ENCODE results near the gene ARV1. TPM values are rescaled to one million over a fixed set of nuclear protein-coding genes. Genes with fewer than 3 reads are reported as not detected.

Gene ARV1
- total and polyA plus RNA-seq, 2 experiments from 2014 or later: 10.4 to 20.0 TPM

DNA sequence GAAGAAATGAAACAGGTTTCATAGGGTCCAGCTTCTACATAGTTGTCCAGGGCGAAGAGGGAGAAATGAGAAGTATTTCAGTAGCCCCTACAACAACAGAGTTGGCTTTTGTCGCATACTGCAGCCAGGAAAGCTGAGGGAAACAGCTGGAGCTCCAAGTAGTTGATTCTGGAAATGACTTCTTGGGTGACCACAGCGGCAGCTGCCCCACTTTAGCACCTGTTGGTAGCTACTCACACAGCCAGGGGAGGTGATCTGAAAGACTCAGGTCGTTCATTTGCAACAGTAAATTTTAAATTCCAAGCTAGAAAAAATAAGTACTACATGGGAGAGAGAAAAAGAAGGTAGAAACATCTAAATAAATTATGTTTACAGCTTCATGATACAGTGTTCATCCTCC is 2.5 kb upstream of the ARV1 start:
- Mint-ChIP-seq H3K4me3 (no peak overlapping the region), H3K4me1 (peaks cover 13% of the 10 kb centered on the region), H3K36me3 (ENCODE audit: low read depth) (no peaks in the 10 kb centered on the region; the same call in 2 of the 3 replicates), H3K9me3 (no peaks in the 10 kb centered on the region), H3K27me3 (ENCODE audit: insufficient read depth, low read depth, poor library complexity) (peaks cover 6% of the 10 kb centered on the region), H3K27ac (no peak overlapping the region)
- no peaks in the 10 kb centered on the region for H3F3A ChIP-seq (replicated peaks; ENCODE audit: low read depth)
- H3K27me3 ChIP-seq (ENCODE audit: insufficient read depth): peaks cover 39% of the 10 kb centered on the region
- H3K4me2 ChIP-seq: no peak overlapping the region
- H4K20me1 ChIP-seq (replicated peaks; ENCODE audit: insufficient read depth): peaks cover 36% of the 10 kb centered on the region
- TF ChIP-seq, protein P1, sequence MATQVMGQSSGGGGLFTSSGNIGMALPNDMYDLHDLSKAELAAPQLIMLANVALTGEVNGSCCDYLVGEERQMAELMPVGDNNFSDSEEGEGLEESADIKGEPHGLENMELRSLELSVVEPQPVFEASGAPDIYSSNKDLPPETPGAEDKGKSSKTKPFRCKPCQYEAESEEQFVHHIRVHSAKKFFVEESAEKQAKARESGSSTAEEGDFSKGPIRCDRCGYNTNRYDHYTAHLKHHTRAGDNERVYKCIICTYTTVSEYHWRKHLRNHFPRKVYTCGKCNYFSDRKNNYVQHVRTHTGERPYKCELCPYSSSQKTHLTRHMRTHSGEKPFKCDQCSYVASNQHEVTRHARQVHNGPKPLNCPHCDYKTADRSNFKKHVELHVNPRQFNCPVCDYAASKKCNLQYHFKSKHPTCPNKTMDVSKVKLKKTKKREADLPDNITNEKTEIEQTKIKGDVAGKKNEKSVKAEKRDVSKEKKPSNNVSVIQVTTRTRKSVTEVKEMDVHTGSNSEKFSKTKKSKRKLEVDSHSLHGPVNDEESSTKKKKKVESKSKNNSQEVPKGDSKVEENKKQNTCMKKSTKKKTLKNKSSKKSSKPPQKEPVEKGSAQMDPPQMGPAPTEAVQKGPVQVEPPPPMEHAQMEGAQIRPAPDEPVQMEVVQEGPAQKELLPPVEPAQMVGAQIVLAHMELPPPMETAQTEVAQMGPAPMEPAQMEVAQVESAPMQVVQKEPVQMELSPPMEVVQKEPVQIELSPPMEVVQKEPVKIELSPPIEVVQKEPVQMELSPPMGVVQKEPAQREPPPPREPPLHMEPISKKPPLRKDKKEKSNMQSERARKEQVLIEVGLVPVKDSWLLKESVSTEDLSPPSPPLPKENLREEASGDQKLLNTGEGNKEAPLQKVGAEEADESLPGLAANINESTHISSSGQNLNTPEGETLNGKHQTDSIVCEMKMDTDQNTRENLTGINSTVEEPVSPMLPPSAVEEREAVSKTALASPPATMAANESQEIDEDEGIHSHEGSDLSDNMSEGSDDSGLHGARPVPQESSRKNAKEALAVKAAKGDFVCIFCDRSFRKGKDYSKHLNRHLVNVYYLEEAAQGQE (IDR thresholded peaks at IDR 0.05; ENCODE audit: unreplicated experiment): no peak
- TF ChIP-seq ZNF331 (CRISPR knock-in tag; IDR thresholded peaks at IDR 0.05; ENCODE audit: low read depth) (no peak), ZNF114 (CRISPR knock-in tag; IDR thresholded peaks at IDR 0.05) (no peak), STAT1 (IDR thresholded peaks at IDR 0.05; ENCODE audit: unreplicated experiment) (no peak), EZH2 (IDR thresholded peaks at IDR 0.05; ENCODE audit: low read depth, unreplicated experiment) (no peak), POLR2AphosphoS5 (IDR thresholded peaks at IDR 0.05; ENCODE audit: low read depth) (no peak), NANOG (IDR thresholded peaks at IDR 0.05; ENCODE audit: borderline replicate concordance) (no peak), CTCF (conservative IDR thresholded peaks at IDR 0.05; ENCODE audit: low read depth in 2 of 2) (no peak), CREB1 (CRISPR knock-in tag; IDR thresholded peaks at IDR 0.05; ENCODE audit: low read depth) (no peak)
- TF ChIP-seq, protein P2, sequence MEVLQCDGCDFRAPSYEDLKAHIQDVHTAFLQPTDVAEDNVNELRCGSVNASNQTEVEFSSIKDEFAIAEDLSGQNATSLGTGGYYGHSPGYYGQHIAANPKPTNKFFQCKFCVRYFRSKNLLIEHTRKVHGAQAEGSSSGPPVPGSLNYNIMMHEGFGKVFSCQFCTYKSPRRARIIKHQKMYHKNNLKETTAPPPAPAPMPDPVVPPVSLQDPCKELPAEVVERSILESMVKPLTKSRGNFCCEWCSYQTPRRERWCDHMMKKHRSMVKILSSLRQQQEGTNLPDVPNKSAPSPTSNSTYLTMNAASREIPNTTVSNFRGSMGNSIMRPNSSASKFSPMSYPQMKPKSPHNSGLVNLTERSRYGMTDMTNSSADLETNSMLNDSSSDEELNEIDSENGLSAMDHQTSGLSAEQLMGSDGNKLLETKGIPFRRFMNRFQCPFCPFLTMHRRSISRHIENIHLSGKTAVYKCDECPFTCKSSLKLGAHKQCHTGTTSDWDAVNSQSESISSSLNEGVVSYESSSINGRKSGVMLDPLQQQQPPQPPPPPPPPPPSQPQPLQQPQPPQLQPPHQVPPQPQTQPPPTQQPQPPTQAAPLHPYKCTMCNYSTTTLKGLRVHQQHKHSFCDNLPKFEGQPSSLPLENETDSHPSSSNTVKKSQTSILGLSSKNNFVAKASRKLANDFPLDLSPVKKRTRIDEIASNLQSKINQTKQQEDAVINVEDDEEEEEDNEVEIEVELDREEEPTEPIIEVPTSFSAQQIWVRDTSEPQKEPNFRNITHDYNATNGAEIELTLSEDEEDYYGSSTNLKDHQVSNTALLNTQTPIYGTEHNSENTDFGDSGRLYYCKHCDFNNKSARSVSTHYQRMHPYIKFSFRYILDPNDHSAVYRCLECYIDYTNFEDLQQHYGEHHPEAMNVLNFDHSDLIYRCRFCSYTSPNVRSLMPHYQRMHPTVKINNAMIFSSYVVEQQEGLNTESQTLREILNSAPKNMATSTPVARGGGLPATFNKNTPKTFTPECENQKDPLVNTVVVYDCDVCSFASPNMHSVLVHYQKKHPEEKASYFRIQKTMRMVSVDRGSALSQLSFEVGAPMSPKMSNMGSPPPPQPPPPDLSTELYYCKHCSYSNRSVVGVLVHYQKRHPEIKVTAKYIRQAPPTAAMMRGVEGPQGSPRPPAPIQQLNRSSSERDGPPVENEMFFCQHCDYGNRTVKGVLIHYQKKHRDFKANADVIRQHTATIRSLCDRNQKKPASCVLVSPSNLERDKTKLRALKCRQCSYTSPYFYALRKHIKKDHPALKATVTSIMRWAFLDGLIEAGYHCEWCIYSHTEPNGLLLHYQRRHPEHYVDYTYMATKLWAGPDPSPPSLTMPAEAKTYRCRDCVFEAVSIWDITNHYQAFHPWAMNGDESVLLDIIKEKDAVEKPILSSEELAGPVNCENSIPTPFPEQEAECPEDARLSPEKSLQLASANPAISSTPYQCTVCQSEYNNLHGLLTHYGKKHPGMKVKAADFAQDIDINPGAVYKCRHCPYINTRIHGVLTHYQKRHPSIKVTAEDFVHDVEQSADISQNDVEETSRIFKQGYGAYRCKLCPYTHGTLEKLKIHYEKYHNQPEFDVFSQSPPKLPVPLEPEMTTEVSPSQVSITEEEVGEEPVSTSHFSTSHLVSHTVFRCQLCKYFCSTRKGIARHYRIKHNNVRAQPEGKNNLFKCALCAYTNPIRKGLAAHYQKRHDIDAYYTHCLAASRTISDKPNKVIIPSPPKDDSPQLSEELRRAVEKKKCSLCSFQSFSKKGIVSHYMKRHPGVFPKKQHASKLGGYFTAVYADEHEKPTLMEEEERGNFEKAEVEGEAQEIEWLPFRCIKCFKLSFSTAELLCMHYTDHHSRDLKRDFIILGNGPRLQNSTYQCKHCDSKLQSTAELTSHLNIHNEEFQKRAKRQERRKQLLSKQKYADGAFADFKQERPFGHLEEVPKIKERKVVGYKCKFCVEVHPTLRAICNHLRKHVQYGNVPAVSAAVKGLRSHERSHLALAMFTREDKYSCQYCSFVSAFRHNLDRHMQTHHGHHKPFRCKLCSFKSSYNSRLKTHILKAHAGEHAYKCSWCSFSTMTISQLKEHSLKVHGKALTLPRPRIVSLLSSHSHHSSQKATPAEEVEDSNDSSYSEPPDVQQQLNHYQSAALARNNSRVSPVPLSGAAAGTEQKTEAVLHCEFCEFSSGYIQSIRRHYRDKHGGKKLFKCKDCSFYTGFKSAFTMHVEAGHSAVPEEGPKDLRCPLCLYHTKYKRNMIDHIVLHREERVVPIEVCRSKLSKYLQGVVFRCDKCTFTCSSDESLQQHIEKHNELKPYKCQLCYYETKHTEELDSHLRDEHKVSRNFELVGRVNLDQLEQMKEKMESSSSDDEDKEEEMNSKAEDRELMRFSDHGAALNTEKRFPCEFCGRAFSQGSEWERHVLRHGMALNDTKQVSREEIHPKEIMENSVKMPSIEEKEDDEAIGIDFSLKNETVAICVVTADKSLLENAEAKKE (CRISPR knock-in tag; IDR thresholded peaks at IDR 0.05): no peak
- TF ChIP-seq, protein P3, sequence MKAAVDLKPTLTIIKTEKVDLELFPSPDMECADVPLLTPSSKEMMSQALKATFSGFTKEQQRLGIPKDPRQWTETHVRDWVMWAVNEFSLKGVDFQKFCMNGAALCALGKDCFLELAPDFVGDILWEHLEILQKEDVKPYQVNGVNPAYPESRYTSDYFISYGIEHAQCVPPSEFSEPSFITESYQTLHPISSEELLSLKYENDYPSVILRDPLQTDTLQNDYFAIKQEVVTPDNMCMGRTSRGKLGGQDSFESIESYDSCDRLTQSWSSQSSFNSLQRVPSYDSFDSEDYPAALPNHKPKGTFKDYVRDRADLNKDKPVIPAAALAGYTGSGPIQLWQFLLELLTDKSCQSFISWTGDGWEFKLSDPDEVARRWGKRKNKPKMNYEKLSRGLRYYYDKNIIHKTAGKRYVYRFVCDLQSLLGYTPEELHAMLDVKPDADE (IDR thresholded peaks at IDR 0.05): no peak
- DNase-seq (ENCODE audit: low spot score) (no peak), ATAC-seq (no peak)
- H2AFZ ChIP-seq: no peak overlapping the region
- H3K4me1 ChIP-seq (ENCODE audit: insufficient read depth): peaks cover 10% of the 10 kb centered on the region; the same call in 1 of the 2 replicates
- H3K79me2 ChIP-seq (replicated peaks; ENCODE audit: insufficient read depth): peaks cover 12% of the 10 kb centered on the region
- no peaks in the 10 kb centered on the region for H3K9me2 ChIP-seq (ENCODE audit: insufficient read depth)
- H3K4me3 ChIP-seq: no peak overlapping the region
- no peak overlapping the region for H3K27ac ChIP-seq (ENCODE audit: low read depth)
- no peaks in the 10 kb centered on the region for H3K36me3 ChIP-seq (ENCODE audit: insufficient read depth)

Data from GM23338 (cell line).